Panc1 (cell line): ENCODE measurements around the gene ZBTB8A. TPM values are rescaled to one million over a fixed set of nuclear protein-coding genes. Genes with fewer than 3 reads are reported as not detected.

Experiments
- ATAC-seq: fragments of 200-7000 bp; cut with Tn5 transposase; 2 replicates; pipeline ENCODE4 v1.9.1; 2020; ENCODE audit warnings: mild to moderate bottlenecking, moderate library complexity
- BruUV-seq: library from RNA; stranded (reverse); fragments of 400-500 nt; replicated peaks from 2 replicates; lab custom pipeline; 2021; lab: Mats Ljungman, UMichigan
- CTCF ChIA-PET: fragments of 300-600 bp; sonication (Branson Sonifier 250); formaldehyde crosslinking; loops from one replicate; lab custom pipeline; 2022; ENCODE audit warnings: antibody characterized with exemption; lab: Charles Lee
- POLR2A ChIA-PET: fragments of 300-600 bp; sonication (Branson Sonifier 250); formaldehyde crosslinking; loops from one replicate; lab custom pipeline; 2022; ENCODE audit warnings: antibody characterized with exemption; lab: Charles Lee
- DNase-seq: peaks from one replicate; pipeline ENCODE4 v3.0.0-alpha.2; 2010; ENCODE audit warnings: low read depth, low spot score
- H3K27ac ChIP-seq: 2 replicates; pipeline ENCODE4 v1.5.1; 2011; ENCODE audit warnings: mild to moderate bottlenecking, low read length, inconsistent platforms
- H3K27me3 ChIP-seq: fragments of 200-500 bp; sonication (Bioruptor generic); 2 replicates; pipeline ENCODE4 v1.6.0; 2014; ENCODE audit warnings: low read length, inconsistent platforms; ENCODE audit not compliant: control insufficient read depth, insufficient read depth
- H3K36me3 ChIP-seq: fragments of 200-500 bp; sonication (Bioruptor generic); 2 replicates; pipeline ENCODE4 v1.5.1; 2014; ENCODE audit warnings: inconsistent platforms, mild to moderate bottlenecking, low read length, moderate library complexity; ENCODE audit not compliant: control insufficient read depth, insufficient read depth
- H3K4me1 ChIP-seq: 2 replicates; pipeline ENCODE4 v1.5.1; 2011; ENCODE audit warnings: inconsistent platforms, mild to moderate bottlenecking, low read length, moderate library complexity; ENCODE audit not compliant: control insufficient read depth, insufficient read depth
- H3K4me3 ChIP-seq, 2 experiments: 2 replicates each; pipeline ENCODE4 v1.5.1; 2011 to 2012; ENCODE audit warnings: low read depth in 2 of 2, low read length in 2 of 2, mild to moderate bottlenecking in 2 of 2, inconsistent platforms in 1 of 2, moderate library complexity in 1 of 2
- H3K9me3 ChIP-seq: fragments of 200-500 bp; sonication (Bioruptor generic); 2 replicates; pipeline ENCODE4 v1.5.1; 2014; ENCODE audit warnings: low read depth, mild to moderate bottlenecking, inconsistent platforms, low read length, moderate library complexity; ENCODE audit not compliant: control insufficient read depth, insufficient read depth
- CTCF ChIP-seq: fragments of 450-650 bp; IDR thresholded peaks from 2 replicates; pipeline ENCODE4 v1.5.1; 2017; ENCODE audit warnings: mild to moderate bottlenecking
- POLR2AphosphoS5 ChIP-seq: IDR thresholded peaks from 2 replicates; pipeline ENCODE4 v1.6.1; 2012; ENCODE audit warnings: mild to moderate bottlenecking, low read depth, low read length, moderate library complexity
- REST ChIP-seq, 2 experiments: IDR thresholded peaks; 2 replicates each; pipeline ENCODE4 v1.6.1; 2011 to 2012; ENCODE audit warnings: low read depth in 2 of 2, control low read depth in 1 of 2, low read length in 1 of 2, mild to moderate bottlenecking in 1 of 2, moderate library complexity in 1 of 2; ENCODE audit not compliant: insufficient read depth in 1 of 2
- SIN3A ChIP-seq: IDR thresholded peaks from 2 replicates; pipeline ENCODE4 v1.6.1; 2012; ENCODE audit warnings: low read depth, mild to moderate bottlenecking, low read length, moderate library complexity, borderline replicate concordance; ENCODE audit not compliant: insufficient read depth
- TCF7L2 ChIP-seq: IDR thresholded peaks from 2 replicates; pipeline ENCODE4 v1.6.1; 2011; ENCODE audit warnings: mild to moderate bottlenecking, low read depth, low read length, inconsistent platforms
- in situ Hi-C: cut with HindIII; loops from 2 replicates; pipeline ENCODE4 v1.10.0; 2016; ENCODE audit warnings: low sequenced_read_pairs, low pct_unique_long_range_greater_than_20kb
- intact Hi-C: fragments of 100-400 bp; cut with micrococcal nuclease; formaldehyde crosslinking; loops from one replicate; pipeline ENCODE4 v1.10.0; 2022; ENCODE audit not compliant: unreplicated experiment
- total RNA-seq: library from RNA; stranded (reverse); gene quantifications from one replicate; pipeline ENCODE4 v1.2.1, GENCODE V29; 2021; ENCODE audit not compliant: unreplicated experiment

Gene ZBTB8A
- total RNA-seq, 1 experiment from 2014 or later: 6.5 TPM

GRCh38 chr1:32491386-32491785 is 47.8 kb upstream of the ZBTB8A start:
- ChIA-PET POLR2A (no interaction called here), CTCF (no interaction called here)
- intact Hi-C loops (no loop called here), in situ Hi-C loops (no loop called here)
- no peak for TF ChIP-seq TCF7L2
- TF ChIP-seq CTCF: no peak
- no peak for TF ChIP-seq POLR2AphosphoS5
- no peak for ATAC-seq
- H3K9me3 ChIP-seq: no peaks in the 10 kb centered on the region
- no peaks in the 10 kb centered on the region for H3K36me3 ChIP-seq
- no peak overlapping the region for H3K4me3 ChIP-seq
- no peaks in the 10 kb centered on the region for H3K4me1 ChIP-seq
- H3K27me3 ChIP-seq: no peaks in the 10 kb centered on the region; the same call in 1 of the 2 replicates
- no peak for DNase-seq
- no TSS peak for BruUV-seq
- no peak overlapping the region for H3K27ac ChIP-seq

- POLR2A ChIA-PET: no interaction called here
- intact Hi-C loops: no loop called here
- no TSS peak for BruUV-seq
Observed at GRCh38 chr1:32494196-32494595, 45.0 kb upstream of the ZBTB8A start.

More at GRCh38 chr1:32494196-32494595, 45.0 kb upstream of the ZBTB8A start:
- no peak for DNase-seq
- Histone ChIP-seq H3K4me1 (no peaks in the 10 kb centered on the region), H3K36me3 (no peaks in the 10 kb centered on the region), H3K9me3 (no peaks in the 10 kb centered on the region), H3K4me3 (no peak overlapping the region), H3K27ac (no peak overlapping the region), H3K27me3 (no peaks in the 10 kb centered on the region; the same call in 1 of the 2 replicates)
- in situ Hi-C loops: no loop called here
- TF ChIP-seq POLR2AphosphoS5 (no peak), CTCF (no peak), SIN3A (no peak), TCF7L2 (no peak), REST (IDR thresholded peaks at IDR 0.05; ENCODE audit: insufficient read depth in 1 of 2, low read depth in 2 of 2, low read length in 1 of 2) (no peak)
- CTCF ChIA-PET: no interaction called here
- no peak for ATAC-seq
